Stimulated activated CD4-positive, alpha-beta T cell treated with anti-CD3 and anti-CD28 coated beads, Interleukin-12 subunit alpha, Interleukin-12 subunit beta, amount 100 ng/mL, for 48 hours (primary cell): ENCODE measurements around the gene MXI1.
"Not testable (repeated sequence)": the region's sequence is repeated elsewhere in the genome, so short reads cannot be mapped to it uniquely, and the experiment has no call there.

Source experiments
- DNase-seq, 3 donors: peaks; one replicate each; pipeline ENCODE4 v3.0.0-alpha.2; 2020; ENCODE audit warnings: low read depth in 2 of 3, low spot score in 1 of 3

MXI1 gene

DNA sequence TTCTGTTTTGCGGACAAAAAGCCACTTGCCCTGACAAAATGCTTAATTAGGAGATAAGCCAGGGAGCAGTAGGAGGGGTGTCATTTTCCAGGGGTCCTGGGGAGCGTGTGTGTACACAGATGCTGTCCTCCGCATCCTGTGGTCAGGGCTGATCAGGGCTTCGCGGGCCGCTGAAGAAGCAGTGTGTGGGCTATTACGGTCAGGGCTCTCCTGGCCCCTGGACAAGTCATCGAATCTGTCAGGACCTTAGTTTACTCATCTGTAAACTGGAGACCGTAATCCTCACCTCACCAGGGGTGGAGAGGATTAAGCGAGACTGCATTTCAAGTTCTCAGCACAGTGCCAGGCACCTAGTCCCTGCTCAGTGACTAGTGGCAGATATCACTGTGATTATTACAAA, 26.0 kb upstream of the MXI1 start:
- no peak for DNase-seq

DNA sequence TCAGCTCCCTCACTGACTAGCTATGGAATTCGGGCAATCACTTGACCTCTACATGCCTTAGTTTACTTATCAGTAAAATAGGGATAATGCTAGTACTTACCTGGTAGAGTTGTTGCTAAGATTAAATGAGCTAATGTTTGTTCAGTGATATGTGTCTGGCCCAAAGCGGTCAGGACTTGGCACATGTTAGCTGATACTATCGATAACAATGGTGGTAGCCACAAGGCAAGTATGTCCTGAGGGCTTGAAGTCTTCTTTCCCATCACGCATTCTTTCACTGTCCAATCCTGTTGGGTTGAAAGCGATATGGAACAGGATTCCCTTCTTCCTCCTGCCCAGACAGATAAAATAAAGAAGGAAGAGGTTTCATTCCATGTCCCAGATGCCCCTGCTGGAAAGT, 25.5 kb upstream of the MXI1 start:
- no peak for DNase-seq

DNA sequence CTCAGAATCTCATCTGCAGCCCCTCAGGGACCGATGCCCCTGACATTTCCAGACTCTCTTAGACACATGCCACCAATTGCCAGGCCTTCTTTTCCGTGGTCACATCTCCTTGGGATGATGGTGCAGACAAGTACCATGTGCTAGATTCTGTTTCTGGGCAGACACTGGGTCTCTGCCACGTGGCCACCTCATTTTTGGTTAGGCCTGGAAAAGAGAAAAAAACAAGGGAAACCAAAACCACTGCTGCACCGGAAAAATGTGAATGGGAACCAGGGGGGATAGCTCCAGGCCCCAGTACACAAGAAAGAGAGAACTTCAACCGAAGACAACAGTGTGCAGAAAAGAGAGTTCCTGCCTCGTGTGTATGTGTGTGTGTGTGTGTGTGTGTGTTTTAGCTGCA, 23.0 kb upstream of the MXI1 start:
- DNase-seq: no peak

DNA sequence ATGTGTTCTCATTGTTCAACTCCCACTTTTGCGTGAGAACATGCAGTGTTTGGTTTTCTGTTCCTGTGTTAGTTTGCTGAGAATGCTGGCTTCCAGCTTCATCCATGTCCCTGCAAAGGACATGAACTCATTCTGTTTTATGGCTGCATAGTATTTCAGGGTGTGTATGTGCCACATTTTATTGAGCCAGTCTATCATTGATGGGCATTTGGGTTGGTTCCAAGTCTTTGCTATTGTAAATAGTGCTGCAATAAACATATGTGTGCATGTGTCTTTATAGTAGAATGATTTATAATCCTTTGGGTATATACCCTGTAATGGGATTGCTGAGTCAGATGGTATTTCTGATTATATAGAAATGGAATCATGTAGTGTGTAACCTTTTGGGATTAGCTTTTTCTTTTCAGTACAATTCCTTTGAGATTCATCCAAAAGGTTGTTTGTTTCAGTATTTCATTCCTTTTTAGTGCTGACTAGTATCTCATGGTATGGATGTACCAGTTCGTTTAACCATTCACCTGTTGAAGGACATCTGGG, 21.7 kb upstream of the MXI1 start:
- DNase-seq: not testable (repeated sequence)

DNA sequence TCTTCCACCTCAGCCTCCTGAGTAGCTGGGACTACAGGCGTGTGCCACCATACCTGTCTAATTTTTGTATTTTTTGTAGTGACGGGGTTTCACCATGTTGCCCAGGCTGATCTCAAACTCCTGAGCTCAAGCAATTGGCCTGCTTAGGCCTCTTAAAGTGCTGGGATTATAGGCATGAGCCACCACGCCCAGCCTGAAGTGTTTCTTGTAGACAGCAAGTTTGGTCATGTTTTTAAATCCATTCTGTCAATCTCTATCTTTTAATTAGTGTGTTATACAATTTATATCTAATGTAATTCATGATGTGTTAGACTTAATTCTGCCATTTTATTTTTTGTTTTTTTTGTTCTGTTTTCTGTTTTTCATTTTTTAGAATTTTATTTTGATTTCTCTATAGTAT, 17.2 kb upstream of the MXI1 start:
- no peak for DNase-seq

DNA sequence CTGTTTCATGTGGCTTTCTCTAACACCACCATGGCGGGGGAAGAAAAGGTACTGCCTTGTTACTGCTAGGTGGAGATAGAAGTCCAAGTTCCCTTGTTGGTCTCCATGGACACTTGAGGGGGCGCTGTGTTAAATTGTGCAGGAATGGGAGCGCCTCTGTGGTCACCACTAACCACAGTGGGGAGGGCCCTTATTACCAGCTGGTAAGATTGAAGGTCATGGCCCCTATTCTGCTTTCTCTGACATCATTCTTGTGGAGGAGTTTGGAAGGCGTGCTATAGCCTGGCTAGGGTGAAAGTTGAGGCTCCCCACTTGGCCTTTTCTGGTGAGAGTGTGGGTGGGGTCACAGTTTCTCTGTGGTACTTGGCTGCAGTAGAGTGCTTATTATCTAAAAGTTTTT, 14.9 kb upstream of the MXI1 start:
- no peak for DNase-seq

DNA sequence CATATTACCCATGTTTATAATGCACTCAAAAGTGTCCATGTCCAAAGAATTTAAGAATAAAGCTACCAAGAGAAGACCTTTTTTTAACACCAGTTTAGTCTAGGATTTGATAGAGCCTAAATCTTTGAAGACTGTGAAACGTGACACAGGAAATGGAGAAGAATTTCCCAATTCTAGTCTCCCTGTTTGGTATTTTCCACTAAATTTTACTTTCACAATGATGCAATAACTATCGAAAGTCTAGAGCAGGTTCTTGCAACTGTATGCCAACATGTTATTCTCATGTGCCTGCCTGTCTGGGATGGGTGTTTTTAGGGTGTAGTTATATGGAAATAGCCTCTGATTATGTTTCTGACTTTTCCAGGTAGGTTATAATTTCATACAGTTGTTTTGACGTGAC, 6.9 kb upstream of the MXI1 start:
- no peak for DNase-seq

DNA sequence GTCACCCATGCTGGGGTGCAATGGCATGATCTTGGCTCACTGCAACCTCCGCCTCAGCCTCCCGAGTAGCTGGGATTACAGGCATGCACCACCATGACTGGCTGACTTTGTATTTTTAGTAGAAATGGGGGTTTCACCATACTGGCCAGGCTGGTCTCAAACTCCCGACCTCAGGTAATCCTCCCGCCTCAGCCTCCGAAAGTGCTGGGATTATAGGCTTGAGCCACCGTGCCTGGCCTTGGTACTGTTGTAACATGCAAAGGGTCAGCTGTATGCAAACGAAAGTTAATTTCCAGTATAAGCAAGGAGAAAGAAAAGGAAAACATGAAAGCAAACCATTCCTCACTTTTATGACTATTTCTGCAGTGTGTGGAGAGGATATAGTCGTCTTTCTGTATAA, 6.4 kb upstream of the MXI1 start:
- DNase-seq: not testable (repeated sequence)

DNA sequence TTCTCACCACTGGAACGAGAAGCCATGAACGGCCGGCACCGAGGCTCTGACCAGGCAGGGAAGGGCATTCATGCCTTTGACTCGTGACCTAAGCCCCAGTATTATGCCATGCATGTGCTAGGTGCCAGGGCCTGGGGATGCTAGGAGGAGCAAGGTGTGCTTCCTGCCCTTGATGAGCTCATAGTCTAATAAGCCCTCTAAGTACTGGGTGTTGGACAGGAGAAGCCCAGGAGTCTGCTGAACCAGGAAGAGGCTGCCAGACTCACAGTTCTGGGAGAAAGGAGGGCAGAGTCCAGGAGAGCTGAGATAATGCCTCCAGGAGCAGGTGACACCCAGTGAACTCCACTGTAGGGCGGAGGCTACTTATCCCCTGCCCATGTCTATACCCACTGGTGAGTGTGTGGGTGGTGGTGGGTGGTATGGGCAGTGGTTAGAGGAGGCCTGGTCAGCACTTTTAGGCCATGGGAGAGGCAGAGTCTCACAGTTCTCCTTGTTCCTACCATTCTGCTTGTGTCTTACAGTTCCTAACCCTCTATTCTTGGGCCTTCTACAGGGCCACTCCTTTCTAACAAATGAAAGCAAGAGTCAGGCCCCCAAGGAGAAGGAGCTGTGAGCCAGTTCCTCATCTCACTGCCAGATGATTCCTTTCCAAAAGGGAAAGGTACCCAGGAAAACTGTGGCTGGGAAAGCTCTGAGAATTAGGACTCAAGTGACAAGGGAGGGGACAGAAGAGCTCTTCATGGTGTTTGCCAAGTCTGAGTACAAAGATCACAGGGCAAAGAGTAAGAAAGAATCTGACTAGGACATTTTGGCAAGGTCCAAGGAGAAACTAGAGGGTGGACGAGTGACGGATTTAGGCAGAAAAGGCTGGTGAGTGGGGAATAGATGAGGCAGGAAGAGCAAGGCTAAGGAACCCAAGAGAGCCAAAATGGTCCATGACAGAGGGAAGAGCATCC, 3.6 kb upstream of the MXI1 start:
- no peak for DNase-seq

DNA sequence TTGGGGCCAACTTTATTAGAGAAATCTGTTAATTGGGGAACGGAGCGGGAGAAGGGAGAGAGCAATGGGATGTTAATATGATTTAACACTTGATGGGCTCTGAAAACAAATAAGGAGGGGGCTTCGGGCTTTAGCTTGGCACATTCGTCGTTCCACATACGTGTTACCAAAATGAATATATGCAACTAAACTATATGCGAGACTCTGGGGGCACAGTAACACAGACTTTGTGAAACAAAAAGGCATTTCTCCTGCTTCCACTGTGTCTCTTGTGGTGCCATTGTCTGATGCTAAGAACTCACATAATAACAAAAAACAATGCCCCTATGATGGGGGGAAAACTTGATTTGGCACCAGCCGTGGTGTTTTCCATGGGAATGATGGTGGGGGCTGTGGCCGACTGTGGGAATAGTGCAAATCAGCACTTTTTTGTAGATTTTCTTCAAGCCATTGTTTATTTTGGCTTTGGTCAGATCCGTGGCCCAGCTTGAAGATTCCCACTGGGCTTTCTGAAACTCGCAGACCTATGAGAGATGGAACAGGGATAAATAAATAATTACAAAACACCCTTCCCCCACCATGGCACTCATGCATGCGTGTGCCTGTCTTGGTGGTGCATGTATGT, 2.2 kb upstream of the MXI1 start:
- no peak for DNase-seq

DNA sequence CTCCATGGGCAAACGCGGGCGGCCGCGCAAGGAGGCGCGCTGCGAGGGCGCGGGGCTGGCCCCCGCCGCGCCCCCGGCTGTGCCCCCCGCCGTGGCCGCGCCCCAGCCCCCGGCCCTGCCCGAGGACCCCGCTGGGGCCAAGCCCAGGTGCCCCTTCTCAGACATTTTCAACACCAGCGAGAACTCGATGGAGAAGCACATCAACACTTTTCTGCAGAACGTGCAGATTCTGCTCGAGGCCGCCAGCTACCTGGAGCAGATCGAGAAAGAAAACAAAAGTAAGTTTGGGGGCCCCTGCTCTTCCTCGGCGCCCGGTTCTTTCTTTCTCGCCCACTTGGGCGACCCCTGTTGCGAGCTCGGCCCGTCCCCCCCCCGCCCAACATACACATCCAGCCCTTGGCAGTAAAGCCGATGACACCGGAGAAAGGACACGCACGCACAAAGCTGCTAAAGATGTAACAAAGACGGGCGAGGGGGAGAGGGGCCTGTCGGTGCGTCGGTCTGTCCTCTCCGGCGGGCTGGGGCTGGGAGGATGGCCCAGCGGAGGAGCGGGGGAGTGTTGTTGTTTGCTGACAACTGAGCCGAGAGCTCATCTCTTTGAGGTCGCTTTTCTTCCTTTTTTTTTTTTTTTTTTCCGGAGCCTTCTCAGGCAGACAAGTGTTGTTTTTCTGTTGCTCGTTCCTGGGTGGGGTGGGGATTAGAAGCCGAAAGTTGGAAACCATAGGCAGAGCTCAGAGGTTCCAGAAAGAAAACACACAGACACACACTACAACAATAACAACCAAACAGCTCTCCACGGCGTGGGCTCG, 604 bp downstream of the MXI1 start:
- DNase-seq: no peak

DNA sequence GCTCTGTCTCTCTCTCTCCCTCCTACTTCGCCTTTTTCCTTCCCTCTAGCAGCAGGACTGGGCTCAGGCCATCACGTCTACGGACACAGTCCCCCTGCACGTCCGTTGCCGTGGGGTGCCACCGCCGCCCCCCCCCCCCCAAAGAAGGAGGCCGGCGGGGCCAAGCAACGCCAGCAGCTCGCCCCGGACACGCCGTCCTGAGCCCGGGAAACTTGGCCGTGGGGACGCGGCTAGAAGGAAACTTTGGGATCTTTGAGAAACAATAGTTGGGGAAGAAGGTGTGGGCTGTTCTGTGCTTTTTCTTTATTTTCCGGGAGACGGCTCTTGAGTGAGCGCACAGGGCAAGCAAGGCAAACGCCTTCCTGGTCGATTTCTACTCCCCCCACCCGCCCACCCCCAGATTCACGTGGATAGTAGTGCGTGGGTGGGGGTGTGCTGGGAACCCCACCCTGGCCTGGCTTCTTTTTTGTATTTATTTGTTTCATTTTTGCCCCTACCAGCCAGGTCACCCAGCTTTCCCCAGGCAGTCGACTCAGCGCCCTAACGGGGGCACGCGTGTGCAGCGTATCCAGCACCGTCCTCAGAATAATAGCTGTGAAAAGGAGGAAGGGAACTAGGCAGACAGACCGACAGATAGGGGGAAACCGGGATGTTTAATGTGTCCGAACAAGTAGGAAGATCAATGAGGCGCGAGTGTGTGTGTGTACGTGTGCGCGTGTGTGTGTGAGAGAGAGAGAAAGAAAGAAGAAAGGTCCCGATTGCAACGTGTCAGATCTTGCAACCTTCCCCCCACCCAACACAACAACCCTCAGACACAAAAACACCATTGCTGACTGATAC, 1.4 kb downstream of the MXI1 start:
- DNase-seq: no peak

DNA sequence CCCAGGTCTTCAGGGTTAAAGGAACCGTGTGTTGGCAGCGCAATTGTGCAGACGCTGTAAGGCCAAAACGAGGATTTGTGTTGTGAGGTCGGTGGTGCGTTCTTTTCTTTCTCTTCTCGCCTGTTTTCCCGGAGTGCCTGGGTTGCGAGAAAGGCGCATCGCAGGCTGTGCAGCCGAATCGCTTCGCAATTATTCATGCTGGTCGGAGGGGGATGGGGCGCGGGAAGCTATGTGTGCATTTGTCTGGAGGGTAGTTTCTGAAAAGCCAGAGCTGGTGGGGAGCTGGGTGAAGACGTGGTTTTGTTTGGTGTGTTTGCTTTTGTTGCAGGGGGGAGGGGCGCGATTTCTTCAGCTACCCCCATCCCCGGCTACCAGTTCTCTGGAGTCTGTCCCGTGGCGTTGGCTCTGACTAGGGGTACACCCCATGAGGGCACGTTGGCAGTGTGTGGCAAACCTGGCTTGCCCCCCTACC, 2.1 kb downstream of the MXI1 start:
- peak in 1 of 3 donors; percentile 66 for DNase-seq

DNA sequence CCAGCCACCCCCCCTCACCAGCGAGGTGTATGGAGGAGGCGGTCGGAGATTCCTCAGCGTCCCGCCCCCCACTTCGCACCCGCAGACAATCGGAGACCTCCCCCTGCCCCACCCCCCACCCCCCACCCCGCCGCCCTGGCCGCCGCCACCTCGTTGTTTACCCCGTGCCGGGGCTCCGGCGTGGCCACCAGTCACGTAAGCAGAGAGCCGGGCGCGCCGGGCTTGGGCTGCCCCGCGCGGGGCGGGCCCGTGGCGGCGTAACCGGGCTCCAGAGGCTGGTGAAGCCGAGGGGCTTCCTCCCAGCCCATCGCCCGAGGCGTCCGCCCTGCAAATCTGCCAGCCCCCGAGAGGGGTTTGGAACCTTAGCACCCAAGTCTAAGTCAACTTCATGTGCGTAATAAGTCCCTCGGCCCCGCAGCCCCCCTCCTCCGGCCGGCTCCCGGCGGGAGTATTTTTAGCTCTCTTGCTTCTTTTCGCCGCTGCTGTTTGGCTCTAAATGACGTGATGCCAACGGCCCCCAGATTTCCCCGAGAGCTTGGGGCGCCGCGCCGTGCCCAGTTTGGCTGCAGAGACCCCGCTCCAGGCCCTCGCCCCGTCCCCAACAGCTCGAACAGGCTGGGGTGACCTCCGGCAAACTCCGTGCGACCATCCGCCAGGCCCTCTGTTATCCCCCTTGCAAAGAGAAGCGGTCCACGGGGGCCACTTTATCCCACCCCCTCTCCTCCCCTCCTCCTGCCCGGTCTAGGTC, 2.7 kb downstream of the MXI1 start:
- DNase-seq: no peak

DNA sequence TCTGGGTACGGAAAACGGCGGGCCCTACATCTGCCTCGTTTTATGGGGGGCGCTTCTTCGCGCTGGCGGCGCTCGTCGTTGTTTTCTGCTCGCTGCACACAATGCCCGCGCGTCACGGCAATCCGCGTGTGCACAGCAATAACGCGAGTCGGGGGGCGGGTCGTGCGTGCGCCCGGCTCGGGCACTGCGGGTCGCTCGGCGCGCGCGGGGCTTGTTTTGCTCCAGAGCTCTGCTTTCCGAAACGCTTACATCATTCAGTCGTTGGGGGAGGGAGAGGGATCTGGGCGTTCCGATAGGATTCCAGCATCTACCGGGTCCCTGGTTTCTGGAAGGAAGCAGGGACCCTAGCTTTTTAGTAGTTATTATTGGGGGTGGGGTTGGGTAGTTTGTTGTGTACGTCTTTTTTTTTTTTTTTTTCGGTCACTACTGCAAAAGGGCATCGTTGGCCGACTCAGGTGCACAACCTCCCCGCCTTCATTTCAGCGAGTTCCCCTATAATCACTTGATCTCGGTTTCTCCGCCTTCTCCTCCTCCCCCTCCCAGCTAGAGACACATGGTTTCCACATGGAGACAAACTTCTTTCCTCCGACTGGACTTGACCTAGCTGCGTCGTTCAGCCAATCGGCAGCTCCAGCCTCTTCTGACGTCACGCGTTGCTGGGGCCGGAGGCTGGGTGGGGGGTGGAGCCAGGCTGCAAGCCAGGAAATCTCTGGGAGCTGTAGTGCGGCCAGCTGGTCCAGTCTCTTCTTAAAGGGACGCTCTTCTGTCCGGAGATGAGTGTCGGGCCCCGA, 3.5 kb downstream of the MXI1 start:
- peak; percentile 90 to 96 (median 90) for DNase-seq

DNA sequence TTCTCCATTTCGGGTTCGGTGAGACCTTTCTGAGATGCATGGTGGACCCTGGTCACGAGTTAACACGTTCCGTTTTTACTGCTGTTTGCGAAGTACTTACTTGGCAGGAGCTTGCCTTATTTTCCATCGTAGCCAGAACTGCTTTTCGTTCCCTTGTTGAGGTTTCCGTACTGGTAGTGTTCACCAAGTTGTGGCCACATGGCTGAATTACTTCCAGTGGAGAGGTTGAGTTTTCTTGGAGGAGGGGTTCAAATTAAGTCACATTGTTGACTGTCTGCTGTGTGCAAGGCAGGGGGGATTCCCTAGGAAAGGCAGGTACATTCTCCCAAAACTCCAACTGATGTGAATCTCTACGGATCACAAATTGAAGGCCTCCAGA, 4.0 kb downstream of the MXI1 start:
- DNase-seq: no peak

DNA sequence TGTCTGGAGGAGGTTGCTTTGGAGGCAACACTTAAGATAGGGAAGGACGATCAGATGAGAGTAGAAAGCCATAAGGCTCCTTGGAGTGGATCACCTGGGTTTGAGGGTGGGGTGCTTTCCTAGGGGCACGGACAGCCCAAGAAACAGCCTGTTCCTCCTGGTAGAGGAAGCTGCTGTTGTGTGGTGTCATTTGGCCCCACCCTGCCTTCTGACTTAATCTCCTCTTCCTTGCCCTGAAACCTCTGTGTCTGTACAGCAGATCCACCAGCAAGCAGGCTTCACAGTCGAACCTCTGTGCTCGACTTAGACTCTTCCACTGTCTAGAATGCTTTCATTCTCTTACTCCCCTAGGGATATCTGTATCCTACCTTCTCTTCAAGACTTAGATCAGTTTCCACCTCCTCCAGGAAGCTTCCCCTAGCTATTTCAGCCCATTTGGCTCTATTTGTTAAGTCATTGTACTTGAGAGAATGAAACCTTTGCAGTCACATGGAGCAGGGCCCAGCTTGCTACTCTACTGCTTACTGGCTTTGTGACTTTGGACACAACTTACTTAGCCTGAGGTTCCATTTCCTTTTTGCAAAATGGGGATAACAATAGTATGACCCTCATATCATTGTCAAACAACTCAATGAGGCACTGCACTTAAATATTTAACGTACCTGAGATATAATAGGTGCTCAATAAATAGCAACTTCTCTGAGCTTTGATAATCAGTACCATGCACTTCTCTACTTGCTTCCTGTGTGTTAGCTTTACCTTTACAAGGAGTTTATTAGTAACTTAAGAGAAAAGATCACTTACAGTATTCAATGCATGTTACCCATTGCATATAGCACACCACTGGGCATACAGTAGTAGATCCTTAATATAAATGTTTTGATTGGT, 5.0 kb downstream of the MXI1 start:
- no peak for DNase-seq

DNA sequence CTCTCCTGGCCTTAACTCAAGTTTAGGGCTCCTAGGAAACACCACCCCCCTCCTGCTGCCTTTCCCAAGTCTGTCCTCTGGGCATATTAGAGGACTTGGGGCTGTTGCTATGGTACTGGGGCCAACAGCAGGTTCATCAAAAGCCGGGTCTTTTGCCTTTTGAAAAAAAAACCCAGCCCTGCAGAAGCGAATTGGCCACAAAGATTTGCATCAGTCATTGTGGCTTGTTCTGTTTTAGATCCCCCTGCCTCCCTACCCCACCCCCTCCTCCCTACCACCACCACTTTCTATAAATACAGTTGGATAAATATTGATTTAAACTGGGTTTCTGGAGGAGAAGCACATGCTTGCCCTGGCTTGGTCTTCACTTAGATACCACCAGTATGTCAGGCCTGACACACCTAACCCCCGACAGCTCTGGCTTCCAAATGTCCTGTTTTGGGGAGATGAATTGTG, 7.0 kb downstream of the MXI1 start:
- no peak for DNase-seq
